A549 (cell line): ENCODE data around the gene ASB1. TPM values are rescaled to one million over a fixed set of nuclear protein-coding genes. Genes with fewer than 3 reads are reported as not detected.

Experiments used
- ATAC-seq, 2 experiments: fragments of 200-7000 bp in 1 of 2; fragments of >200 bp in 1 of 2; cut with Nextera tagmentation in 1 of 2; cut with Tn5 transposase in 1 of 2; 3 replicates each; pipeline versions ENCODE4 v1.8.0 to v1.9.1; 2018 to 2020; ENCODE audit warnings: mild to moderate bottlenecking in 1 of 2, moderate library complexity in 1 of 2
- CTCF ChIA-PET: fragments of 300-600 bp; sonication (Branson Sonifier 250); formaldehyde crosslinking; extraction: SDS; loops from one replicate; lab custom pipeline; 2021; ENCODE audit warnings: antibody characterized with exemption, inconsistent platforms; lab: Yijun Ruan, JAX
- POLR2A ChIA-PET: fragments of 350-600 bp; formaldehyde crosslinking; extraction: SDS; loops from one replicate; lab custom pipeline; 2021; ENCODE audit warnings: antibody characterized with exemption, inconsistent platforms; lab: Yijun Ruan, JAX
- DNase-seq, 2 experiments: peaks; one replicate each; pipeline versions ENCODE4 v3.0.0 to v3.0.0-alpha.2; 2011 to 2016; ENCODE audit warnings: low read depth in 1 of 2, low spot score in 1 of 2
- FAIRE-seq: peaks from 2 replicates; lab custom pipeline; 2011; peaks lifted over from hg19 to GRCh38; lab: Jason Lieb, UNC
- H3K27ac ChIP-seq, 2 experiments: fragments of >200 bp; sonication (Bioruptor Twin); formaldehyde crosslinking; 3 replicates each; pipeline ENCODE4 v1.5.1; 2016 to 2017
- H3K4me1 ChIP-seq: fragments of >200 bp; sonication (Bioruptor Twin); formaldehyde crosslinking; 3 replicates; pipeline ENCODE4 v1.6.1; 2016
- H3K4me2 ChIP-seq: fragments of >200 bp; sonication (Bioruptor Twin); formaldehyde crosslinking; 3 replicates; pipeline ENCODE4 v1.6.1; 2016
- H3K4me3 ChIP-seq: fragments of >200 bp; sonication (Bioruptor Twin); formaldehyde crosslinking; 3 replicates; pipeline ENCODE4 v1.5.1; 2016
- H3K9me3 ChIP-seq: fragments of >200 bp; sonication (Bioruptor Twin); formaldehyde crosslinking; 3 replicates; pipeline ENCODE4 v1.6.1; 2016
- BHLHE40 ChIP-seq: IDR thresholded peaks from 2 replicates; pipeline ENCODE4 v1.6.1; 2012; ENCODE audit warnings: low read depth, low read length, inconsistent platforms
- CBX8 ChIP-seq: fragments of 200-600 bp; sonication (generic); IDR thresholded peaks from 2 replicates; pipeline ENCODE4 v1.6.1; 2016
- CEBPB ChIP-seq, 2 experiments: fragments of >200 bp in 1 of 2; sonication (Bioruptor Twin) in 1 of 2; formaldehyde crosslinking in 1 of 2; IDR thresholded peaks; 2 replicates each; pipeline ENCODE4 v1.6.1; 2012 to 2016
- E2F6 ChIP-seq: IDR thresholded peaks from 2 replicates; pipeline ENCODE4 v1.6.1; 2012; ENCODE audit warnings: low read depth, borderline replicate concordance
- EHF ChIP-seq: fragments of 250-450 bp; sonication (Bioruptor Pico); IDR thresholded peaks from 2 replicates; pipeline ENCODE4 v1.5.0; 2020; ENCODE audit warnings: mild to moderate bottlenecking
- FOSB ChIP-seq: fragments of 250-450 bp; sonication (Bioruptor Pico); IDR thresholded peaks from 2 replicates; pipeline ENCODE4 v1.5.0; 2020; ENCODE audit warnings: mild to moderate bottlenecking, moderate library complexity
- FOXS1 ChIP-seq: fragments of 250-450 bp; sonication (Bioruptor Pico); IDR thresholded peaks from 2 replicates; pipeline ENCODE4 v1.5.0; 2020; ENCODE audit warnings: mild to moderate bottlenecking, moderate library complexity
- GATA3 ChIP-seq: IDR thresholded peaks from 2 replicates; pipeline ENCODE4 v1.6.1; 2012; ENCODE audit warnings: borderline replicate concordance
- HDAC2 ChIP-seq: fragments of 200-600 bp; sonication (generic); IDR thresholded peaks from 2 replicates; pipeline ENCODE4 v1.6.1; 2016
- HEYL ChIP-seq: fragments of 250-450 bp; sonication (Bioruptor Pico); IDR thresholded peaks from 2 replicates; pipeline ENCODE4 v1.8.0; 2021; ENCODE audit warnings: mild to moderate bottlenecking, moderate library complexity
- HOXB5 ChIP-seq: fragments of 250-450 bp; sonication (Bioruptor Pico); IDR thresholded peaks from 2 replicates; pipeline ENCODE4 v1.5.0; 2020; ENCODE audit warnings: mild to moderate bottlenecking, moderate library complexity
- PHF8 ChIP-seq: fragments of 200-600 bp; sonication (generic); IDR thresholded peaks from 2 replicates; pipeline ENCODE4 v1.6.1; 2016; ENCODE audit warnings: low read depth, mild to moderate bottlenecking, antibody characterized with exemption, moderate library complexity, borderline replicate concordance
- POLR2AphosphoS2 ChIP-seq: conservative IDR thresholded peaks from 2 replicates; pipeline ENCODE4 v1.6.1; 2012; ENCODE audit warnings: low read length, improper control_type of control experiment, inconsistent platforms
- RARB ChIP-seq: fragments of 250-450 bp; sonication (Bioruptor Pico); IDR thresholded peaks from 2 replicates; pipeline ENCODE4 v1.8.0; 2021; ENCODE audit warnings: mild to moderate bottlenecking, moderate library complexity
- RFX5 ChIP-seq: fragments of 450-650 bp; IDR thresholded peaks from 2 replicates; pipeline ENCODE4 v1.7.1; 2014; ENCODE audit warnings: antibody characterized with exemption, mild to moderate bottlenecking, moderate library complexity
- RNF2 ChIP-seq: fragments of 200-600 bp; sonication (generic); IDR thresholded peaks from 2 replicates; pipeline ENCODE4 v1.6.1; 2016; ENCODE audit warnings: low read depth, mild to moderate bottlenecking, antibody characterized with exemption, moderate library complexity, borderline replicate concordance
- SREBF2 ChIP-seq: fragments of 450-650 bp; IDR thresholded peaks from 2 replicates; pipeline ENCODE4 v1.6.1; 2014; ENCODE audit warnings: mild to moderate bottlenecking, moderate library complexity
- TFCP2L1 ChIP-seq: fragments of 250-450 bp; sonication (Bioruptor Pico); IDR thresholded peaks from 2 replicates; pipeline ENCODE4 v1.5.0; 2021; ENCODE audit warnings: mild to moderate bottlenecking
- TP53 ChIP-seq: fragments of 250-450 bp; sonication (Bioruptor Pico); IDR thresholded peaks from 2 replicates; pipeline ENCODE4 v1.5.0; 2021; ENCODE audit warnings: mild to moderate bottlenecking, moderate library complexity
- ZFP36 ChIP-seq: fragments of 450-650 bp; IDR thresholded peaks from 2 replicates; pipeline ENCODE4 v1.6.1; 2014; ENCODE audit warnings: borderline replicate concordance; ENCODE audit not compliant: partially characterized antibody
- WGBS: methylation state at CpG from one replicate; pipeline ENCODE4 v1.1.6; 2017; ENCODE audit errors: missing lambda C conversion rate; 5-methylcytosine and 5-hydroxymethylcytosine counted together
- polyA plus RNA-seq, 4 experiments: library from polyadenylated mRNA; depleted of rRNA in 3 of 4; stranded (reverse); fragments of >200 nt; fragmentation: RNase III in 1 of 4; extraction: RNeasy Plus Mini Kit Qiagen cat#74134 plus additional on column Dnase treatment in 1 of 4; gene quantifications; 2 replicates in 3 of 4; 3 replicates in 1 of 4; pipeline ENCODE4 v1.2.3, GENCODE V29; 2011 to 2017
- TF ChIP-seq, protein P1 (sequence below): fragments of >200 bp; sonication (Bioruptor Twin); formaldehyde crosslinking; IDR thresholded peaks from 3 replicates; pipeline ENCODE4 v1.6.1; 2016
- TF ChIP-seq, protein P2 (sequence below): IDR thresholded peaks from 2 replicates; pipeline ENCODE4 v1.6.1; 2012
- TF ChIP-seq, protein P3 (sequence below): fragments of 250-450 bp; sonication (Bioruptor Pico); IDR thresholded peaks from 2 replicates; pipeline ENCODE4 v1.5.0; 2021; ENCODE audit warnings: mild to moderate bottlenecking, moderate library complexity, borderline replicate concordance

The ASB1 gene
- polyA plus RNA-seq, 2 of the 4 experiments (the other 2 are of a cell fraction), result 24.6 to 42.7 TPM

- Histone ChIP-seq H3K4me1 (peaks cover 8% of the 10 kb centered on the region; the same call in 2 of the 3 replicates), H3K4me3 (no peak overlapping the region), H3K9me3 (peaks cover 14% of the 10 kb centered on the region; the same call in 2 of the 3 replicates)
- no peak for FAIRE-seq
- TF ChIP-seq HEYL (CRISPR knock-in tag) (no peak), EHF (no peak), GATA3 (no peak), PHF8 (no peak), TP53 (CRISPR knock-in tag) (no peak), HDAC2 (no peak), TFCP2L1 (CRISPR knock-in tag) (no peak), RFX5 (no peak), BHLHE40 (no peak), FOSB (CRISPR knock-in tag) (no peak), RNF2 (no peak), ZFP36 (no peak), CBX8 (no peak)
- TF ChIP-seq, protein P1, sequence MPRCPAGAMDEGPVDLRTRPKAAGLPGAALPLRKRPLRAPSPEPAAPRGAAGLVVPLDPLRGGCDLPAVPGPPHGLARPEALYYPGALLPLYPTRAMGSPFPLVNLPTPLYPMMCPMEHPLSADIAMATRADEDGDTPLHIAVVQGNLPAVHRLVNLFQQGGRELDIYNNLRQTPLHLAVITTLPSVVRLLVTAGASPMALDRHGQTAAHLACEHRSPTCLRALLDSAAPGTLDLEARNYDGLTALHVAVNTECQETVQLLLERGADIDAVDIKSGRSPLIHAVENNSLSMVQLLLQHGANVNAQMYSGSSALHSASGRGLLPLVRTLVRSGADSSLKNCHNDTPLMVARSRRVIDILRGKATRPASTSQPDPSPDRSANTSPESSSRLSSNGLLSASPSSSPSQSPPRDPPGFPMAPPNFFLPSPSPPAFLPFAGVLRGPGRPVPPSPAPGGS, result no peak
- TF ChIP-seq, protein P2, sequence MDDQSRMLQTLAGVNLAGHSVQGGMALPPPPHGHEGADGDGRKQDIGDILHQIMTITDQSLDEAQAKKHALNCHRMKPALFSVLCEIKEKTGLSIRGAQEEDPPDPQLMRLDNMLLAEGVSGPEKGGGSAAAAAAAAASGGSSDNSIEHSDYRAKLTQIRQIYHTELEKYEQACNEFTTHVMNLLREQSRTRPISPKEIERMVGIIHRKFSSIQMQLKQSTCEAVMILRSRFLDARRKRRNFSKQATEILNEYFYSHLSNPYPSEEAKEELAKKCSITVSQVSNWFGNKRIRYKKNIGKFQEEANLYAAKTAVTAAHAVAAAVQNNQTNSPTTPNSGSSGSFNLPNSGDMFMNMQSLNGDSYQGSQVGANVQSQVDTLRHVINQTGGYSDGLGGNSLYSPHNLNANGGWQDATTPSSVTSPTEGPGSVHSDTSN, result no peak
- TF ChIP-seq, protein P3, sequence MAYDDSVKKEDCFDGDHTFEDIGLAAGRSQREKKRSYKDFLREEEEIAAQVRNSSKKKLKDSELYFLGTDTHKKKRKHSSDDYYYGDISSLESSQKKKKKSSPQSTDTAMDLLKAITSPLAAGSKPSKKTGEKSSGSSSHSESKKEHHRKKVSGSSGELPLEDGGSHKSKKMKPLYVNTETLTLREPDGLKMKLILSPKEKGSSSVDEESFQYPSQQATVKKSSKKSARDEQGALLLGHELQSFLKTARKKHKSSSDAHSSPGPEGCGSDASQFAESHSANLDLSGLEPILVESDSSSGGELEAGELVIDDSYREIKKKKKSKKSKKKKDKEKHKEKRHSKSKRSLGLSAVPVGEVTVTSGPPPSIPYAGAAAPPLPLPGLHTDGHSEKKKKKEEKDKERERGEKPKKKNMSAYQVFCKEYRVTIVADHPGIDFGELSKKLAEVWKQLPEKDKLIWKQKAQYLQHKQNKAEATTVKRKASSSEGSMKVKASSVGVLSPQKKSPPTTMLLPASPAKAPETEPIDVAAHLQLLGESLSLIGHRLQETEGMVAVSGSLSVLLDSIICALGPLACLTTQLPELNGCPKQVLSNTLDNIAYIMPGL (CRISPR knock-in tag), result no peak
- TF ChIP-seq, all 56 proteins: peak for 0
- Histone ChIP-seq H3K4me2 (no peak overlapping the region), H3K27ac (no peak overlapping the region; a peak in 1 of 6 replicates)
- ATAC-seq, result no peak
- POLR2A ChIA-PET, result no interaction called here
- CTCF ChIA-PET, result interaction anchor here (1.2 to 1.9 kb wide), 3 partner anchors 11 to 319 kb away, joined by 4 to 5 read pairs (median 4); no protein-coding TSS in a partner anchor
- no peak for DNase-seq
- 86% methylated on average over 10 of the region's 10 CpGs for WGBS
These were observed 39.6 kb downstream of the ASB1 start for GRCh38 chr2:238466243-238466756.

DNA sequence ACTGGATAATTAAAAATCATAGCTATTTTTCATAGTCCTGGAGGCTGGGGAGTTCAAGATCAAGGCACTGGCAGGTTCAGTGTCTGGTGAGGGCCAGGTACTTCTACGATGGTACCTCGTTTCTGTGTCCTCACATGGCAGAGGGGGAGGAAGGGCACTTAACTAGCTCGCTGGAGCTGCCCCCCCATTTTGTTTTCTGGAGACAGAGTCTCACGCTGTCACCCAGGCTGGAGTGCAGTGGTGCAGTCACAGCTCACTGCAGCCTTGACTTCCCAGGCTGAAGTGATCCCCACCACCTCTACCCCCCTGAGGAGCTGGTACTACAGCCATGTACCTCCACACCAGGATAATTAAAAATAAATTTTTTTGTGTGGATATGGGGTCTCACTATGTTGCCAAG lies 40.3 kb downstream of the ASB1 start:
- 62% methylated on average over 4 of the region's 4 CpGs for WGBS
- DNase-seq (no peak), ATAC-seq (no peak), FAIRE-seq (no peak)
- Histone ChIP-seq H3K9me3 (peaks cover 18% of the 10 kb centered on the region; the same call in 2 of the 3 replicates), H3K4me2 (no peak overlapping the region), H3K4me1 (peaks cover 8% of the 10 kb centered on the region; the same call in 2 of the 3 replicates), H3K4me3 (no peak overlapping the region), H3K27ac (no peak overlapping the region)
- POLR2A ChIA-PET, result no interaction called here
- CTCF ChIA-PET, result interaction anchor here (1.2 to 1.9 kb wide), 3 partner anchors 10 to 318 kb away, joined by 4 to 5 read pairs (median 4); no protein-coding TSS in a partner anchor
- TF ChIP-seq CEBPB (IDR thresholded peaks at IDR 0.05), result no peak
- TF ChIP-seq, protein P2, result no peak
- no peak for TF ChIP-seq FOXS1 (CRISPR knock-in tag)
- no peak for TF ChIP-seq POLR2AphosphoS2
- no peak for TF ChIP-seq GATA3
- no peak for TF ChIP-seq RARB (CRISPR knock-in tag)
- TF ChIP-seq SREBF2, result no peak
- TF ChIP-seq TFCP2L1 (CRISPR knock-in tag), result no peak
- no peak for TF ChIP-seq HOXB5 (CRISPR knock-in tag)
- TF ChIP-seq E2F6, result no peak
